Keratinocyte (primary cell): Measurements from ENCODE around the gene WDR83.

ENCODE experiments used
- EZH2 ChIP-seq: IDR thresholded peaks from one replicate; pipeline ENCODE4 v1.6.1; 2012; ENCODE audit warnings: inconsistent platforms, mild to moderate bottlenecking, low read length, moderate library complexity
- TF ChIP-seq, protein P1 (sequence below), 3 experiments: IDR thresholded peaks in 1 of 3; conservative IDR thresholded peaks in 1 of 3; optimal IDR thresholded peaks in 1 of 3; 2 replicates in 2 of 3; 3 replicates in 1 of 3; pipeline versions ENCODE3 to v1.5.1; 2011; ENCODE audit warnings: low read length in 3 of 3, mild to moderate bottlenecking in 3 of 3, moderate library complexity in 2 of 3, control low read depth in 1 of 3, inconsistent platforms in 1 of 3; ENCODE audit not compliant: insufficient read depth in 2 of 3; ENCODE audit errors: extremely low read depth in 1 of 3

DNA sequence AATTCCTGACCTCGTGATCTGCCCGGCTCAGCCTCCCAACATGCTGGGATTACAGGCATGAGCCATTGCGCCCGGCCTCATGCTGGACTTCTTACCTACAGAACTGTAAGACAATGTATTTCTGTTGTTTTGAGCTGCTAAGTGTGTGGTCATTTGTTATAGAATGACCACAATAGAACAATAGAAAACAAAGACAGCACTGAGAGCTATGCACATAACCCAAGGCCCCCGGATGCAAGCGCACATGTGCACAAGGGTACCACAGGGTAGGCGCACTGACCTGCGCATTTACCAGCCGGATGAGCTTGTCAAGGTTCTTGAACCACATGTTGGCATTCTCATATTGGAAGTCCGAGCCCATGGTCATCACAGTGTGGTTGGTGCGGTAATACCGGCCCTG, 5.6 kb upstream of the WDR83 start:
- TF ChIP-seq, protein P1, sequence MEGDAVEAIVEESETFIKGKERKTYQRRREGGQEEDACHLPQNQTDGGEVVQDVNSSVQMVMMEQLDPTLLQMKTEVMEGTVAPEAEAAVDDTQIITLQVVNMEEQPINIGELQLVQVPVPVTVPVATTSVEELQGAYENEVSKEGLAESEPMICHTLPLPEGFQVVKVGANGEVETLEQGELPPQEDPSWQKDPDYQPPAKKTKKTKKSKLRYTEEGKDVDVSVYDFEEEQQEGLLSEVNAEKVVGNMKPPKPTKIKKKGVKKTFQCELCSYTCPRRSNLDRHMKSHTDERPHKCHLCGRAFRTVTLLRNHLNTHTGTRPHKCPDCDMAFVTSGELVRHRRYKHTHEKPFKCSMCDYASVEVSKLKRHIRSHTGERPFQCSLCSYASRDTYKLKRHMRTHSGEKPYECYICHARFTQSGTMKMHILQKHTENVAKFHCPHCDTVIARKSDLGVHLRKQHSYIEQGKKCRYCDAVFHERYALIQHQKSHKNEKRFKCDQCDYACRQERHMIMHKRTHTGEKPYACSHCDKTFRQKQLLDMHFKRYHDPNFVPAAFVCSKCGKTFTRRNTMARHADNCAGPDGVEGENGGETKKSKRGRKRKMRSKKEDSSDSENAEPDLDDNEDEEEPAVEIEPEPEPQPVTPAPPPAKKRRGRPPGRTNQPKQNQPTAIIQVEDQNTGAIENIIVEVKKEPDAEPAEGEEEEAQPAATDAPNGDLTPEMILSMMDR (optimal IDR thresholded peaks at IDR 0.05 in 1 of 3, IDR thresholded peaks at IDR 0.05 in 1 of 3, conservative IDR thresholded peaks at IDR 0.05 in 1 of 3; ENCODE audit: extremely low read depth in 1 of 3, insufficient read depth in 2 of 3, low read length in 3 of 3): no peak
- TF ChIP-seq EZH2: no peak
